Lung (tissue), 12 donors: ENCODE data around the gene LSAMP. TPM values are rescaled to one million over a fixed set of nuclear protein-coding genes. Genes with fewer than 3 reads are reported as not detected.

ENCODE experiments used
- ATAC-seq: fragments of 200-7000 bp; cut with Tn5 transposase; one replicate; pipeline ENCODE4 v1.9.1; 2020; ENCODE audit warnings: moderate number of reproducible peaks; ENCODE audit not compliant: insufficient read depth, low FRiP score
- DNase-seq, 3 donors: peaks; one replicate each; pipeline ENCODE4 v3.0.0-alpha.2; 2013 to 2017
- H3K27ac ChIP-seq, 2 donors: one replicate each; pipeline ENCODE4 v1.5.1; 2013; ENCODE audit warnings: mild to moderate bottlenecking in 2 of 2, moderate library complexity in 2 of 2, control low read depth in 1 of 2, inconsistent platforms in 1 of 2, low read depth in 1 of 2, low read length in 1 of 2
- H3K27me3 ChIP-seq, 3 donors: one replicate each; pipeline ENCODE4 v1.5.1; 2013; ENCODE audit warnings: low read length in 2 of 3; ENCODE audit not compliant: control insufficient read depth in 3 of 3, insufficient read depth in 3 of 3
- H3K36me3 ChIP-seq, 4 donors: one replicate each; pipeline ENCODE4 v1.5.1; 2013; ENCODE audit warnings: low read length in 4 of 4, mild to moderate bottlenecking in 1 of 4, moderate library complexity in 1 of 4; ENCODE audit not compliant: control insufficient read depth in 4 of 4, insufficient read depth in 4 of 4
- H3K4me1 ChIP-seq, 5 donors: one replicate each; pipeline ENCODE4 v1.5.1; 2013; ENCODE audit warnings: low read length in 5 of 5, mild to moderate bottlenecking in 2 of 5, moderate library complexity in 1 of 5; ENCODE audit not compliant: control insufficient read depth in 5 of 5, insufficient read depth in 5 of 5
- H3K4me3 ChIP-seq: one replicate; pipeline ENCODE4 v1.5.1; 2013; ENCODE audit warnings: mild to moderate bottlenecking, control low read depth, moderate library complexity
- H3K9ac ChIP-seq, 2 donors: one replicate each; pipeline ENCODE4 v1.5.1; 2013; ENCODE audit warnings: low read length in 2 of 2, control low read depth in 1 of 2; ENCODE audit not compliant: insufficient read depth in 1 of 2
- H3K9me3 ChIP-seq, 4 donors: one replicate each; pipeline ENCODE4 v1.5.1; 2013; ENCODE audit warnings: low read length in 3 of 4, mild to moderate bottlenecking in 1 of 4, moderate library complexity in 1 of 4; ENCODE audit not compliant: control insufficient read depth in 4 of 4, insufficient read depth in 3 of 4
- WGBS, 2 donors: extraction: QIAGEN DNeasy Blood & Tissue Kit; methylation state at CpG; one replicate each; pipeline ENCODE4 v1.1.7; 2013; 5-methylcytosine and 5-hydroxymethylcytosine counted together
- polyA plus RNA-seq, 2 donors: library from polyadenylated mRNA; stranded (reverse); fragments of 200-250 nt; gene quantifications; one replicate each; pipeline ENCODE4 v1.2.1, GENCODE V29; 2013
- total RNA-seq, 2 donors: library from RNA; depleted of rRNA in 1 of 2; stranded (reverse); fragments of >200 nt in 1 of 2; gene quantifications; one replicate each; pipeline ENCODE4 v1.2.1, GENCODE V29; 2014 to 2021
- TF ChIP-seq, protein P1 (sequence below): IDR thresholded peaks from 2 replicates; pipeline ENCODE4 v1.5.1; 2012; ENCODE audit warnings: mild to moderate bottlenecking; ENCODE audit errors: control extremely low read depth, extremely low read depth
- donor health status: control.
- donor health status: control.
- donor health status: Bipolar disorder and iron deficiency.
- donor health status: healthy.
- donor health status: DM: yes; HTN: yes; CAD: no.

The LSAMP gene
- total and polyA plus RNA-seq, 4 donors, result 1.6 to 21.9 (median 9.5) TPM

DNA sequence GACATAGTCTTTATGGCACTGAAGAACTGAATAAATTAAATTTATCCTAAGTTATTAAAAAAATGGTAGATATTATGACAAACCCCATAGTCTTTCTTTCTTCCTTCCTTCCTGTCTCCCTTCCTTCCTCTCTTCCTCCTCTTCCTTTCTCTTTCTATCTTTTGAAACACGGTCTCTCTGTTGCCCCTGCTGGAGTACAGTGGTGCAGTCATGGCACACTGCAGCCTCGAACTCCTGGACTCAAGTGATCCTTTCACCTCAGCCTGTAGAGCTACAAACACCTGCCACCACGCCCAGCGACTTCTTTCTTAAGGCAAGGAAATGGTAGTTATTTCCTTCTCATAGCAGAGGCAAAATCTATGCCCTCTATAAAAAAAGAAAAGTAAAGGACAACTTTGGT, 467.4 kb downstream of the LSAMP start:
- 88 to 90% methylated on average over 4 of the region's 4 CpGs for WGBS, 2 donors

DNA sequence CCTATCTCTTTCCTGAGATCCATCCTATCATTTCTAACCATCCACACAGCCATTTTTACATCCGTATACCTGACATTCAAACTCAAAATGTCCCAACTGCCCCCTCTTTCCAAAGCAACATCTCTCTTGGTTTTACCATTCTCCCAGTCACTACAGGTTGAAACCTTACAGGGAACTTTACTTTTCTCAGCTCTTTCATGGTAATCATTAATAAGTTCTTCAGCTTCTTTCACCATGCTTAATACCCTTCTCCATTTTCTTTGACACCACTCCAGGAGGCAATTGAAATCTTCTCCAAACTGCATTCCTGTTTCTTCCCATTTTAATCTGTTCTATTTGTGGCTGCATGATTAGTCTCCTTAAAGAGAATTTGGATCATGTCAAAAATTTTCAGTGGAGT, 469.5 kb downstream of the LSAMP start:
- DNase-seq (no peak), ATAC-seq (no peak)
- Histone ChIP-seq H3K4me1 (no peaks in the 10 kb centered on the region), H3K9me3 (no peaks in the 10 kb centered on the region), H3K36me3 (no peaks in the 10 kb centered on the region), H3K4me3 (no peak overlapping the region), H3K27me3 (no peaks in the 10 kb centered on the region), H3K9ac (no peak overlapping the region), H3K27ac (no peak overlapping the region)
- whole genome bisulfite sequencing, 2 donors, result 69 to 81% methylated on average over 1 of the region's 1 CpG
- TF ChIP-seq, protein P1, sequence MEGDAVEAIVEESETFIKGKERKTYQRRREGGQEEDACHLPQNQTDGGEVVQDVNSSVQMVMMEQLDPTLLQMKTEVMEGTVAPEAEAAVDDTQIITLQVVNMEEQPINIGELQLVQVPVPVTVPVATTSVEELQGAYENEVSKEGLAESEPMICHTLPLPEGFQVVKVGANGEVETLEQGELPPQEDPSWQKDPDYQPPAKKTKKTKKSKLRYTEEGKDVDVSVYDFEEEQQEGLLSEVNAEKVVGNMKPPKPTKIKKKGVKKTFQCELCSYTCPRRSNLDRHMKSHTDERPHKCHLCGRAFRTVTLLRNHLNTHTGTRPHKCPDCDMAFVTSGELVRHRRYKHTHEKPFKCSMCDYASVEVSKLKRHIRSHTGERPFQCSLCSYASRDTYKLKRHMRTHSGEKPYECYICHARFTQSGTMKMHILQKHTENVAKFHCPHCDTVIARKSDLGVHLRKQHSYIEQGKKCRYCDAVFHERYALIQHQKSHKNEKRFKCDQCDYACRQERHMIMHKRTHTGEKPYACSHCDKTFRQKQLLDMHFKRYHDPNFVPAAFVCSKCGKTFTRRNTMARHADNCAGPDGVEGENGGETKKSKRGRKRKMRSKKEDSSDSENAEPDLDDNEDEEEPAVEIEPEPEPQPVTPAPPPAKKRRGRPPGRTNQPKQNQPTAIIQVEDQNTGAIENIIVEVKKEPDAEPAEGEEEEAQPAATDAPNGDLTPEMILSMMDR, result no peak

More for the DNA sequence above, 467.4 kb downstream of the LSAMP start:
- no peaks in the 10 kb centered on the region for H3K27me3 ChIP-seq
- no peak for ATAC-seq
- H3K4me1 ChIP-seq, result no peaks in the 10 kb centered on the region
- H3K4me3 ChIP-seq, result no peak overlapping the region
- H3K36me3 ChIP-seq, result no peaks in the 10 kb centered on the region
- TF ChIP-seq, protein P1, result no peak
- DNase-seq, result no peak
- H3K9ac ChIP-seq, result no peak overlapping the region
- no peak overlapping the region for H3K27ac ChIP-seq
- H3K9me3 ChIP-seq, result no peaks in the 10 kb centered on the region

DNA sequence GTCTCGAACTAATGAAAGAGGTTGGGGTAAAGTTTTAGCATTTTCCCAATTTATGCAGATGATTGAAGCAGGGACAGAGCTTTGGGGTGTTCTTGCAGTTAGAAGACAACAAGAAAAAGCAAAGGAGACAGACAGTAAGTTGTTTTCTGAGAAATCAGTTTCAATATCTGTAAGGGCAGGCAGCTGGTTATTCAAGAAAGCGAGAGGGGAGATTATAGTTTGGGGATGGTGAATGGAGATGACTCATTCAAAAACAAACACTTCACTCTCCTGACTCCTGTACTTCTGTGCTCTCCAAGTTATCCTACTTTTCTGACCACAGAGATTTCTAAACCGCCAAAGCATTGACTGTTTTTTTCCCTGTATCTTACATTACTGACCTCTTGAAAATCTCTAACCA, 469.9 kb downstream of the LSAMP start:
- Histone ChIP-seq H3K4me1 (no peaks in the 10 kb centered on the region), H3K9ac (no peak overlapping the region), H3K9me3 (no peaks in the 10 kb centered on the region), H3K36me3 (no peaks in the 10 kb centered on the region), H3K27ac (no peak overlapping the region), H3K27me3 (no peaks in the 10 kb centered on the region), H3K4me3 (no peak overlapping the region)
- DNase-seq, result no peak
- WGBS, 2 donors, result 68 to 83% methylated on average over 3 of the region's 3 CpGs
- ATAC-seq, result peak; percentile 86
- TF ChIP-seq, protein P1, result no peak

DNA sequence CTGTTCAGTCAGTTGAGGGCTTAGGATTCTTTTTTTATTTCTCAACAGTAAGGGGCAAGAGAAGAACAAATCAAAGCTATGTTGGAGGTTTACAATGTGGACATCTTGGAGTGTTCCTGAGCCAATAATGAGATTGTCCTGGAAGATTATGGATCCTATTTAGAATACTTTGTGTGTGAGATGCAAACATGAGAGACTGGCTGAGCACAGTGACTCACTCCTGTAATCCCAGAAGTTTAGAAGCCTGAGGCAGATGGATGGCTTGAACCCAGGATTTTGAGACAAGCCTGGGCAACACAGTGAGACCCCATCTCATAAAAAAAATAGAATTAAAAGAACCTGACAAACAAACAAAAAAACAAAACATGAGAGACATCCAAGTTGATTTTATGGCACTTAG, 470.3 kb downstream of the LSAMP start:
- Histone ChIP-seq H3K4me1 (no peaks in the 10 kb centered on the region), H3K27ac (no peak overlapping the region), H3K4me3 (no peak overlapping the region), H3K27me3 (no peaks in the 10 kb centered on the region), H3K9me3 (no peaks in the 10 kb centered on the region), H3K9ac (no peak overlapping the region), H3K36me3 (no peaks in the 10 kb centered on the region)
- DNase-seq, result no peak
- no peak for ATAC-seq
- TF ChIP-seq, protein P1, result no peak
